Fibroblast of villous mesenchyme (primary cell): ENCODE results near the gene TMEM86B. TPM values are rescaled to one million over a fixed set of nuclear protein-coding genes. Genes with fewer than 3 reads are reported as not detected.

Experiments used
- DNase-seq: peaks from one replicate; pipeline ENCODE4 v3.0.0-alpha.2; 2010; ENCODE audit warnings: low read depth
- H3K4me3 ChIP-seq: 2 replicates; pipeline ENCODE4 v1.5.1; 2011; ENCODE audit warnings: low read depth, mild to moderate bottlenecking, low read length
- CTCF ChIP-seq: IDR thresholded peaks from 2 replicates; pipeline ENCODE4 v1.5.1; 2012; ENCODE audit warnings: low read depth, mild to moderate bottlenecking, low read length; ENCODE audit not compliant: insufficient read depth
- total RNA-seq: library from RNA; depleted of rRNA; stranded (reverse); fragments of >200 nt; gene quantifications from 2 replicates; pipeline ENCODE4 v1.2.3, GENCODE V29; 2012

Gene TMEM86B
- total RNA-seq, 1 donor, result 1.7 TPM

GRCh38 chr19:55246462-55247451 lies 18.2 kb upstream of the TMEM86B start:
- DNase-seq, result no peak
- H3K4me3 ChIP-seq, result no peak overlapping the region
- TF ChIP-seq CTCF, result no peak

DNA sequence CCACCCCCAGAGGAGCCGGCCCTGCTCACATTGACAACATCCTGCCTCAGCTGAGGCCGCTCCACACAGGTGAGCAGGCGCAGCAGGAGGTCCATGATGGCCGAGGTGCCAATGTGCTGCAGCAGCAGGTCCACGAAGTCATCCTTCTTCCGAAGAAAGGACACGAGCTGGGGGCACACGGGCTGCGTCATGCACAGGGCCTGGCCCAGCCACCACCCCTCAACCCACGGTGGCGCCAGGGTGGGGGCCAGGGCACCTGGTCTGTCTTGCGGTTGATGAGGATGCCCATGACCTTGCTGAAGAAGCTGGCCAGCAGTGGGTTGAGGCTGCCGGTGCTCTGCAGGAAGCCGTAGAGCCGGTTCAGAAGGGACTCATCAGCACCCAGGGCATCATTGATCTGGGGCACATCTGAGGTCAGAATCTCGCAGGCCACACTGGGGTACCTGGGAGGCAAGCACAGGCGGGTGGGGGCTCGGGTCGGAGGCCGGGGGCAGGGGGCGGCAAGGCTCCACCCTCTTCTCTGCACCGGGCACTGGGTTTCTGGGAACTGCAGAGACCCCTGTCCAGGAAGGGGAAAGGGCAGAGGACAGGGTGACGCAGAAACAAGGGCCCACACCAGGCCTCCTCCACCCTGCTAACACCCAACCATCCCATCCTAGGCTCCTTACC lies 16.8 kb upstream of the TMEM86B start:
- DNase-seq, result no peak
- H3K4me3 ChIP-seq, result no peak overlapping the region
- TF ChIP-seq CTCF, result no peak

- H3K4me3 ChIP-seq, result no peak overlapping the region
- DNase-seq, result no peak
- TF ChIP-seq CTCF, result no peak
These were observed 15.6 kb upstream of the TMEM86B start for GRCh38 chr19:55244004-55244680.

DNA sequence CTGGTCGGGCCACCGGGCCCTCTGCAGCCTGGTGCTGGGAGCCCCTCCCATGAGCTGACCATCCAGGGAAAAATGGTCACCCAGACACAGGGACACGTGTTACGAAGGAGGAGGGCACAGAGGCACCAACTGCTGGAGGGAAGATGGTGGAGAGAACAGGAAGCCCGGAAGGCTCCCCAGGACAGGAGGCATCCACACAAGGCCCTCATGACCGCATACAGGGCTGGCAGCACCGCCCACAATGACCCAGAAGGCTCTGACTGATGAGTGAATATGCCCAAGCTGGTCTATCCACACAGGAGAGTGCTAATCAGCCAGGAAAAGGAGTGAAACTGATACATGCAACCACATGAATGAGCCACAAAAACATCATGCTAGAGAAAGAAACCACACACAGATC lies 14.0 kb upstream of the TMEM86B start:
- TF ChIP-seq CTCF, result no peak
- DNase-seq, result no peak

GRCh38 chr19:55241935-55242464 lies 13.4 kb upstream of the TMEM86B start:
- H3K4me3 ChIP-seq, result no peak overlapping the region
- no peak for TF ChIP-seq CTCF
- no peak for DNase-seq

More for the DNA sequence above, 14.0 kb upstream of the TMEM86B start:
- no peak overlapping the region for H3K4me3 ChIP-seq

- no peak overlapping the region for H3K4me3 ChIP-seq
- no peak for TF ChIP-seq CTCF
- no peak for DNase-seq
These were observed 12.8 kb upstream of the TMEM86B start for GRCh38 chr19:55241143-55241934.
